Nephron (organoid): Measurements from ENCODE around the gene LRRC61.

Source experiments
- H3K27ac Mint-ChIP-seq, 3 experiments: 2 replicates each; pipeline ENCODE4 v1.8.0; 2020; ENCODE audit warnings: mixed read lengths in 3 of 3, mild to moderate bottlenecking in 2 of 3, moderate library complexity in 1 of 3
- H3K27me3 Mint-ChIP-seq: 2 replicates; pipeline ENCODE4 v1.8.0; 2021; ENCODE audit warnings: low read depth, mild to moderate bottlenecking, moderate library complexity, mixed read lengths
- H3K36me3 Mint-ChIP-seq: 2 replicates; pipeline ENCODE4 v1.8.0; 2020; ENCODE audit warnings: low read depth, mixed read lengths
- H3K4me1 Mint-ChIP-seq: 2 replicates; pipeline ENCODE4 v1.8.0; 2020; ENCODE audit warnings: mixed read lengths
- H3K4me3 Mint-ChIP-seq, 3 experiments: 2 replicates each; pipeline ENCODE4 v1.8.0; 2020; ENCODE audit warnings: mild to moderate bottlenecking in 3 of 3, mixed read lengths in 3 of 3, moderate library complexity in 2 of 3
- H3K9me3 Mint-ChIP-seq: 2 replicates; pipeline ENCODE4 v1.8.0; 2020; ENCODE audit warnings: mixed read lengths
- CTCF ChIP-seq, 3 experiments: fragments of 200-600 bp; sonication (generic); IDR thresholded peaks; one replicate each; pipeline ENCODE4 v1.5.0; 2021; ENCODE audit warnings: antibody characterized with exemption in 3 of 3; ENCODE audit not compliant: unreplicated experiment in 3 of 3

The LRRC61 gene

GRCh38 chr7:150378853-150379440 is 55.8 kb downstream of the LRRC61 start, which contains the start of gene ZNF775:
Gene ZNF775, plus strand, starts transcription at chr7:150379330. Its CDS starts 9,141 bp downstream, at chr7:150388471.
- peaks cover 14% of the 10 kb centered on the region for H3K36me3 Mint-ChIP-seq
- H3K4me1 Mint-ChIP-seq = peaks cover 72% of the 10 kb centered on the region
- peak within 1 kb of the TSS; percentile 95 to 96 (median 95) for H3K4me3 Mint-ChIP-seq
- no peak for TF ChIP-seq CTCF (IDR thresholded peaks at IDR 0.05; ENCODE audit: unreplicated experiment in 3 of 3)
- H3K27ac Mint-ChIP-seq = peak within 1 kb of the TSS; percentile 80 to 98 (median 95)
- no peaks in the 10 kb centered on the region for H3K9me3 Mint-ChIP-seq
- no peaks in the 10 kb centered on the region for H3K27me3 Mint-ChIP-seq

- no peak for TF ChIP-seq CTCF (IDR thresholded peaks at IDR 0.05; ENCODE audit: unreplicated experiment in 3 of 3)
- Mint-ChIP-seq H3K4me3 (peak overlapping the region; percentile 95 to 96 (median 95)), H3K4me1 (peaks cover 73% of the 10 kb centered on the region), H3K36me3 (peaks cover 7% of the 10 kb centered on the region), H3K27ac (peak overlapping the region; percentile 80 to 96 (median 91)), H3K9me3 (no peaks in the 10 kb centered on the region), H3K27me3 (no peaks in the 10 kb centered on the region)
Observed at GRCh38 chr7:150379441-150380379, 56.6 kb downstream of the LRRC61 start.

GRCh38 chr7:150380463-150380862 is 57.3 kb downstream of the LRRC61 start:
- Mint-ChIP-seq H3K9me3 (no peaks in the 10 kb centered on the region), H3K4me1 (peaks cover 81% of the 10 kb centered on the region), H3K27ac (peak overlapping the region; percentile 80 to 96 (median 91)), H3K36me3 (peaks cover 7% of the 10 kb centered on the region), H3K4me3 (peak overlapping the region; percentile 95 to 96 (median 95)), H3K27me3 (no peaks in the 10 kb centered on the region)
- no peak for TF ChIP-seq CTCF (IDR thresholded peaks at IDR 0.05; ENCODE audit: unreplicated experiment in 3 of 3)

GRCh38 chr7:150381096-150381495 is 57.9 kb downstream of the LRRC61 start:
- Mint-ChIP-seq H3K27ac (peak overlapping the region; percentile 80 to 96 (median 91)), H3K4me1 (peaks cover 82% of the 10 kb centered on the region), H3K4me3 (peak overlapping the region; percentile 95 to 96 (median 95)), H3K36me3 (peaks cover 2% of the 10 kb centered on the region), H3K27me3 (no peaks in the 10 kb centered on the region), H3K9me3 (no peaks in the 10 kb centered on the region)
- no peak for TF ChIP-seq CTCF (IDR thresholded peaks at IDR 0.05; ENCODE audit: unreplicated experiment in 3 of 3)

- H3K9me3 Mint-ChIP-seq = no peaks in the 10 kb centered on the region
- no peaks in the 10 kb centered on the region for H3K27me3 Mint-ChIP-seq
- peaks cover 79% of the 10 kb centered on the region for H3K4me1 Mint-ChIP-seq
- H3K36me3 Mint-ChIP-seq = peaks cover 2% of the 10 kb centered on the region
- peak overlapping the region; percentile 60 to 81 (median 76) for H3K4me3 Mint-ChIP-seq
- H3K27ac Mint-ChIP-seq = peak overlapping the region in 1 of 3 experiments; percentile 94
- TF ChIP-seq CTCF (IDR thresholded peaks at IDR 0.05; ENCODE audit: unreplicated experiment in 3 of 3) = no peak
Observed at GRCh38 chr7:150381785-150382122, 58.6 kb downstream of the LRRC61 start.
